Activated CD4-positive, CD25-positive, alpha-beta regulatory T cell (primary cell): Measurements from ENCODE around the gene STH.

Experiments
- DNase-seq, 4 experiments: peaks; one replicate each; lab custom pipeline; 2025; lab: John Stamatoyannopoulos, UW

The STH gene

DNA sequence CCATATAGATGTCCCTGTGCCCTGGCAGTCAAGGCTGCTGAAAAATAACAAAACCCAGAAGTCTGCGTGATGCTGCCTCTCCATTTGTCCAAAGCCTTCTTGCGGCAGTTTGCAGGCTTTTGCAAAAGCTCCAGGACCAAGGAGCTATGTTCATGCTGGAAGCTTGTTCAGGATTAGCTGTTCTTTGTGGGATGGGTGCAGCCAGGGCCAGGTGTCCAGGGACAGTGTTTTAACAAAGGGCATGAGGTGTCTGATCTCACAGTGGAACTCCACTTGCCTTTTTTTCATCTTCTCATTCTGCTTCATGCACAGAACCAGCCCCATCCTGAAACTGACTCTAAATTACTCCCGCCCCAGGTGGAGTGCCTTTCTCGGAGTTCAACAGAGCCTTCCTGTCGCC lies 31.7 kb upstream of the STH start:
- no peak for DNase-seq

DNA sequence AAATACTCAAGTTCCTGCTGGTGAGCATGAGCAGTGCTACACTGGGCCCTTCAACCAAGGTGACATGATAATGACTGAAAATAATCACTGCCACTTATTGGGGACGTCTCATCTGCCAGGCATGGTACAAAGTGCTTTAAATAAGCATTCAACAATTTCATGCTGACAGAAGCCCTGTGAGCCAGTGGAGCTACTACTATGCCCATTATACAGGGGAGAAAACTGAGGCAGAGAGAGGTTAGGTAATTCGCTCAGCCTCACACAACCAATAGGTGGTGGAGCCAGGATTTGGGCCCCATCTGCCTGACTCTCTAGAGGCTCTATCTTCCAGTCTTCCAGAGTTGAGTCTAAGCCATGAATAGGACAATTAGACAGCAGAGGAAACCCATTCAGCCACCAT lies 30.3 kb upstream of the STH start:
- no peak for DNase-seq

DNA sequence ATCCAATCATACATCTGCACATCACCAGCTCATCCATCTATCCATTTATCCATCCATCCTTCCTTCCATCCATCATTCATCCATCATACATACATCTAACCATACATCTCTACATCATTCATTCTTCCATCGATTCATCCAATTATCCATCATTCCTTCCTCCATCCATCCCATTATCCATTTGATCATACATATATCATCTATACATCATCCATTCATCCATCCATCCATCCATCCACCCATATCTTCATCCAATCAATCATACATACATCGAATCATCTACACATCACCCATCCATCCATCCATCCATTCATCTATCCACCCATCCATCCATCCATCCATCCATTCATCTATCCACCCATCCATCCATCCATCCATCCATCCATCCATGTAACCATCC lies 29.3 kb upstream of the STH start:
- no peak for DNase-seq

DNA sequence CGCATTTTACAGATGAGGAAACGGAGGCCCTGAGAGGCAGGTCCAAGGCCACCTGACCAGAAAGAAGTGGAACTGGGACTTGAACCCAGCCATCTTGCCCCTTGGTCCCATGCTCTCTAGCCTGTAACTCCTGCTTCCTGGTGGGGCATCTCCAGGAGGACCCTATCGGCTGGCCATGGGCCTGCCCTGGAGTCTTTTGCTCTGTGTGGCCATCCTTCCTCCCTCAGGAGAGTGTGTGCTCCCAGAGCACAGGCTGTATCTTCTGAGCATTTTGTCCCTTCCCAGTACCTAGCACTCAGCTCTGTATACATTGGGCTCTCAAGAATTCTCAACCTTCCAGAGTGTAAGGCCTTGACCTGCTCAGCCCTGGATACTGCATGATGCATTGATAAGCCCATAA lies 28.4 kb upstream of the STH start:
- DNase-seq = no peak

DNA sequence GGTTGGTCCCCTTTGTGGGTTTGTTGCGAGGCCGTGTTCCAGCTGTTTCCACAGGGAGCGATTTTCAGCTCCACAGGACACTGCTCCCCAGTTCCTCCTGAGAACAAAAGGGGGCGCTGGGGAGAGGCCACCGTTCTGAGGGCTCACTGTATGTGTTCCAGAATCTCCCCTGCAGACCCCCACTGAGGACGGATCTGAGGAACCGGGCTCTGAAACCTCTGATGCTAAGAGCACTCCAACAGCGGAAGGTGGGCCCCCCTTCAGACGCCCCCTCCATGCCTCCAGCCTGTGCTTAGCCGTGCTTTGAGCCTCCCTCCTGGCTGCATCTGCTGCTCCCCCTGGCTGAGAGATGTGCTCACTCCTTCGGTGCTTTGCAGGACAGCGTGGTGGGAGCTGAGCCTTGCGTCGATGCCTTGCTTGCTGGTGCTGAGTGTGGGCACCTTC lies 27.3 kb upstream of the STH start:
- no peak for DNase-seq

DNA sequence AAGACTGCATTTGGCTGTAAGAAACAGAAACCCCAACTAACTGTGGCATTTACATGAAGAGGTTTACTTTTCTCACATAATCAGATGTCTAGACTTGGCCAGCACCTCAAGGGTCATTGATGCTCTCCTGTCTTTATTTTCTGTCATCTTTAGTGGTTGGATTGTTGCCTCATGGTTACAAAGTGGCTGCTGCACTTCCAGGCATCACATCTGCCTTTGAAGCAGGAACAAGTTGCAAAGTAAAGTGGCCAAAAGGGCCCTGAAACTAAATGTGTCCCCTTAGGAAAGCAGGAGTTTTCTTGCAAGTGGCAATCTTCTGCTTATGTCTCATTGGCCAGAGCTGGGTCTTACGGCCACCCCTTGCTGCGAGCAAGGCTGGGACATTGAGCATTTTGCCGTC lies 26.5 kb upstream of the STH start:
- no peak for DNase-seq

DNA sequence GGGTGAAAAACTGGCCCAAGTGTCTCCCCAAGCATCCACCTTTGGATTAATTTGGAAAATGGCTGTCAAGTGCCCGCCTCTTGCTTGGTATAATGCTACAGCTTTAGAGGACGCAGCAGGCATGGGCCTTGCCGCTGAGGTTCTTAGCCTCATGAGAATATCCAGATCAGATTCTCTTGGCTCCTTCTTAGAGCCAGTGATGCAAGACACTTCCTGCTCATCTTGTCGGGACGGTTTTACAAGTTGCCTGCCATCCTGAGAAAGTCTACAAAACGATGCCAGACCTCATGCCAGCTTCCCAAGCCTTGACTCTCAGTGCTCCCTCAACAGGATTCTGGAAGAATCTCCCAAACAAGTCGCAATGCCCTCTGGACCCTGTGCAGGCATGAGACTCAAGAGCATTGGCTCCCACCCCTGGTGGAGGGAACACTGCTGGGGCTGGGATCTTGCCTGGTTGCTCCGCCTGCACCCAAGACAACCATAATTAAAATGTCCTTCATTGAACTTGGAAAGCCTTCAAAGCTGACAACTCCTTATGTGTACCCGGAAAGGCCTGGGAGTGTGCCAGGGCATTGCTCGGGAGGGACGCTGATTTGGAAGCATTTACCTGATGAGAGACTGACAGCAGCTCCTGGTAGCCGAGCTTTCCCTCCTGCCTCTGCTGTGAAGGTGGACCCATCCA lies 25.8 kb upstream of the STH start:
- DNase-seq = no peak

DNA sequence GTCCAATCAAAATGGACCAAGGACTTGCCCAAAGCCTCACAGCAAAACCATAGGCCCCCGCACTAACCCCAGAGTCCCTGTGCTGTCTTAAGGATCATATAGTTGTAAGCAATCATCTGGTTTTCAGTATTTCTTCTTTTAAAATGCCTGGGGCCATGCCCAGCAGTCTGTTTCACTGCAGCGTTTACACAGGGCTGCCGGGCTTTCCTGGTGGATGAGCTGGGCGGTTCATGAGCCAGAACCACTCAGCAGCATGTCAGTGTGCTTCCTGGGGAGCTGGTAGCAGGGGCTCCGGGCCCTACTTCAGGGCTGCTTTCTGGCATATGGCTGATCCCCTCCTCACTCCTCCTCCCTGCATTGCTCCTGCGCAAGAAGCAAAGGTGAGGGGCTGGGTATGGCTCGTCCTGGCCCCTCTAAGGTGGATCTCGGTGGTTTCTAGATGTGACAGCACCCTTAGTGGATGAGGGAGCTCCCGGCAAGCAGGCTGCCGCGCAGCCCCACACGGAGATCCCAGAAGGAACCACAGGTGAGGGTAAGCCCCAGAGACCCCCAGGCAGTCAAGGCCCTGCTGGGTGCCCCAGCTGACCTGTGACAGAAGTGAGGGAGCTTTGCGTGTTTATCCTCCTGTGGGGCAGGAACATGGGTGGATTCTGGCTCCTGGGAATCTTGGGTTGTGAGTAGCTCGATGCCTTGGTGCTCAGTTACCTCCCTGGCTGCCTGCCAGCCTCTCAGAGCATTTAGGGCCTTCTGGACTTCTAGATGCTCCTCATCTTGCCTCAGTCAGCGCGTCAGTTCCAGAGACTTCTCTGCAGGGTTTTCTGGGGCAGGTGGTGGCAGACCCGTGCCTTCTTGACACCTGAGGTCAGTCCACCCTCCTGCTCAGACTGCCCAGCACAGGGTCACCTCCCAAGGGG lies 24.8 kb upstream of the STH start:
- no peak for DNase-seq

DNA sequence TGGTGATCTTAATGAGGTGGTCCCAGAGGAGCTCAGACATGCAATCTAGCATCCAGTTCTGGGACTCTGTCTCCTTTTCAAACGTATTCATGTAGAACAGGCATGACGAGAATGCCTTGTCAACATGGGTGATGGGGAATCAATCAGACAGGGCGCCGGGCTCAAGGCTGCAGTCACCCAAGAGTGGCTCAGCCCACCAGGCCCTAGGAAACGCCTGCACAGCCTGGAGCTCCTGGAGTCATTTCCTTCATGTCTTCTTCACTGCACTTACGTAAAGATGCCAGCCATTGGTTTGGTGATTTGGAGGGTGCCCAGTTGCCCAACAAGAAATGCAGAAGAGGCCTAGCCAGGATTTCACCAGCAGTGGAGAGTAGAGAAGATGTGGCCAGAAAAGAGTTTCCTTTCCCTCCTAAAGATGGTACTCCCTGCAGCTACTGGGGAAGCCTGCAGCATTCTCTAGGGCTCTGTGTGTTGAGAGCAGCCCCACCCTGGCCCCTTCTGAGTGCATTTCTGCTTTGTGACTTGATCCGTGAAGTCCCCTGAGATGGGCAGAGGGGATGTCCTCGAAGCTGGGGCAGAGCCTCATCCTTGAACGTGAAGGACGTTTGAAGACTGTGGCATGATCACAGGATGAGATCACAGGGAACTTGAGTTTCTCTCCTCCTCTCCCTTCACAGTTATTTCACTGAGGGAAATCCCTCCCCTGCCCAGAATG lies 24.0 kb upstream of the STH start:
- no peak for DNase-seq

DNA sequence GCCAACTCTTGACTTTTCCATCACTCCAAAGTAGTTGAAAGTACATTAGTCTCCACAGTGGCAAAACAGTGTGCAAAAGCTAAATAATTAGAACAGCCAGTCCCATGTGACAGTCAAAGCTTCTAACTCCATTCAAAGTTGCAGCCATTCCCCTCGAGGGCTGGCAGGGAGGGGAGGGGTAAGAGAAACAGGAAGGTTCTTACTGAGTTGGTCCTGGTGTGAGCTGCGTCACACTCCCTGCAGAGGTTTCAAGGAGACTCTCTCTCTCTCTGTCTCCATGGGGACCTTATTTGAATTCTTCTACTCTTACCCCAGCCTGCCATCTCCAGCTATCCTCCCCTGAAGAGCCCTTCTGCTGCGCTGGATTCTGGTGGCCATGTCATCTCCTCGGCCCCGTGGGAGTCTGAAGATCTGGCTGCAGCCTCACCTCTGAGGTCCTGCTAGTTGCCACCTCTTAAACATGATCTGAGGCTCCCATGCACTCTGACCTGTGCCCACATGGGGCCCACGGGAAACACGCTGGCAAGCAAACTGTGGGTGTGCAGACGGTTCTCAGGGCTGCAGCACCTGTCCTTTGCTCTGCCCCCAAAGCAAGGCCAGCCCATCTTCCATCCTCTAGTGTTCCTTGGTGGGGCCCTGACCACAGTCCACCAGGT lies 23.3 kb upstream of the STH start:
- DNase-seq = no peak

DNA sequence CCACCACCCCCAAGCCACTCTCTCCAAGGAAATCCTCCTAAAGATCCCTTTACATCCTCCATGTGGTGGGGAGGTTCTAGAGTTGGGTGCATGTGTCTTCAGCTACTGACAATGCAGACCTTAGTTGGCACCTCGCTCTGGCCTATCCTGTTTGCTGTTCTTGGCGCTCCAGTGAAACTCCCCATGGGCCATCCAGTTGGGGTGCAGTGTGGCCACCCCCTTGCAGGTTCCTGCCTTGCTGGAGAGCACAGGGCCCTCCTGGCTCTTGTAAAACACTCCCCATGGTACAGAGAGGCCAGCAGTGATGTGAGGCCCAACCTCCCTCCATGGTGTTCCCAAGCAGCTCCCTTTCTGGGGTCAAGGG lies 22.7 kb upstream of the STH start:
- DNase-seq = no peak

DNA sequence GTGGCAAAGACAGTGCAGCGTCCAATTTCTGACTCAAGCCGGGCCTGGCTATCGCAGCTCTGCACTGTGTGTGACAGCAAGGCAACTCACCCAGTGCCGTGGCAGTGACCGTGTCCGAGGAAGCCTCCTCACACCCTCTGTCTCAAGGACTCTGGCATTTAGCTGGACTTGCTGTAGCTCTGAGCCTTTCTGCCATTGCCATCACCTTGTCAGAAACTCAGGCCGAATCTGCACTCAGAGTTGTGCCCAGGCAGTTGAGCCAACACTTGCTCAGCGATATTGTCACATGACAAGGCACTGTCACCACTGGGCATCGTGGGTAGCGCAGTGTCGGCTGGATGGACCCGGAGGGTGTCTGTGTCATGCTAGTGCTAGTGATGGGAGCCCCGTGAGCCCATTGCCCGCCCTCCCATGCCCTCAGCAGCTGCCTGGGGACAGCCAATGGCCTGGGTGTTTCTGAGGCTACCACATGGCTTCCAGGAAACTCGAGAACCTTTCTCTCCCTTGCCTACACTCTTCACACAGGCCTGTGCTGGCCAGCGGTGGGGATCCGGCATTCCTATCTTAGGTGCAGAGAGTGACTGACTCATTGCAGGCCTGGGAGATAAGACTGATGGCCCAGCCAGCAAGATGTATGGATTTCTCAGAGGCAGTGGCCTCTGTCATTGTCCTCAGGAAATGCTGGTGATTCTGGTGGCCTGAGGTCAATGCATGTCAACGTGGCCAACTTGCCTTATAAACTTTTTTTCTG lies 22.1 kb upstream of the STH start:
- no peak for DNase-seq

DNA sequence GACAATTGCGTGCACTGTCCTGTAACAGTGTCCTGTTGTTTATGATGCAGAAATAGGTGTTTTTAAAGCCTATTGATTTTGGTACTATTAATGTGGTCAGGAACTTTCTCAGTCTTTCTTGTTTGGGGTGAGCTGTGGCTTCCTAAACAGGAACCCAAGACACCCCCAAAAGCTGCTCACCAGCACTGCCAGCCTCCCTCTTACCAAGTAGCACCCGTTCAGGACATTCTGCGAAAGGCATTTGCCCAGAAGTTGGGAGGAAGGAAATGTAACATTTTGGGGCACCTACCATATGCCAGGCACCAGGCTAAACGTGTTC lies 21.6 kb upstream of the STH start:
- no peak for DNase-seq

DNA sequence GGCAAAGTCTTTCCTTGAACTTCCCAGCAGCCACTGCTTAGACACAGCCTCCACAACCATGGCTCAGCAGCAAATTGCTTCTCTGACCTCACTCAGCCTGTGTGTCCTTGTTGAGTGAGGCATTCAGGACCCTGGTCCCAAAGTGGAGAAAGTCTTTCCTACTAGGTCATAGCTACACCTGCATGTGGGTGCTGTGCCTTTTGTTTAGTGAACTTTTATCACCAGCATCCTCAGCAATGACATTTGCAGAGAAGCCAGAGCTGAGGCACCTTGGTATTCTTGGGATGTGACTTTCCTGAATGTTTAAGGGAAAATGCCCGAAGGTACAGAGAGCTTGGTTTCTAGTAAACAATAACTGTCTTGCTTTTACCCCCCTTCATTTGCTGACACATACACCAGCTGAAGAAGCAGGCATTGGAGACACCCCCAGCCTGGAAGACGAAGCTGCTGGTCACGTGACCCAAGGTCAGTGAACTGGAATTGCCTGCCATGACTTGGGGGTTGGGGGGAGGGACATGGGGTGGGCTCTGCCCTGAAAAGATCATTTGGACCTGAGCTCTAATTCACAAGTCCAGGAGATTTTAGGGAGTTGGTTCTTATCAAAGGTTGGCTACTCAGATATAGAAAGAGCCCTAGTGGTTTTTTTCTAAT lies 20.9 kb upstream of the STH start:
- DNase-seq = no peak

DNA sequence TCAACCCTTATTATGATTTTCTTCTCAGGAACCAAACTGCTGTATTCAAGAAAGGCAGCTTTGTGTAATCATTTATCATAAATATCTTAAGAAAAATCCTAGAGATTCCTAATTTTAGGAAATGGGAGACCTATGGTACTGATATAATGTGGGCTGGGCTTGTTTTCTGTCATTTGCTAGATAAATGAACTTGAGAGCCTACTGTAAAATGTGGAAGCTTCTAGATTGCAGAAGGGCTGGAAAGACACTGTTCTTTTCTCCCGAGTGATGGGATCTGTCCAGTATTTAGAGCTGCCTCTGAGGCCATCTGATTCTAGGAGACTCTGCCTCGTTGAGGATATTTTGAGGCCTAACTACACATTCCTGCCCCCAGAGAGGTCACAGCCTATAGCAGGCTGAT lies 19.9 kb upstream of the STH start:
- DNase-seq = no peak

DNA sequence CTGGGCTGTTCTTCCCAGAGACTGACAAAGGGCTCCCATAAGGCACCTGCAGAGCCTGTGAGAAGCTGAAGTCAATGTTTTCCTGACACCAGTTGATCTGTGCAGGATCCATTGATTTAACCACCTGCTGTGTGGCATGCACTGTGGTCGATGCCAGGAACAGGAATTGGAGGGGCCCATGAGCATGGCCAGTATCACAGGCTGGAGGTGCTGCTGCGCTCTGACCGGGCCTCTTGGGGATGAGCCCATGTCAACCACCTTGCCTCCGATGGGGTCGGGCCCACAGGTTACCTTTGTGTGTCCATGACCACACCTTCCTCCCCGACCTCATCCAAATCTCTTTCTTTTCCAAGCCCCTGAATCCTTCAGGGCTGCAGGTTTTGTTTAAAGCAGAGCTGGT lies 18.2 kb upstream of the STH start:
- DNase-seq = no peak

DNA sequence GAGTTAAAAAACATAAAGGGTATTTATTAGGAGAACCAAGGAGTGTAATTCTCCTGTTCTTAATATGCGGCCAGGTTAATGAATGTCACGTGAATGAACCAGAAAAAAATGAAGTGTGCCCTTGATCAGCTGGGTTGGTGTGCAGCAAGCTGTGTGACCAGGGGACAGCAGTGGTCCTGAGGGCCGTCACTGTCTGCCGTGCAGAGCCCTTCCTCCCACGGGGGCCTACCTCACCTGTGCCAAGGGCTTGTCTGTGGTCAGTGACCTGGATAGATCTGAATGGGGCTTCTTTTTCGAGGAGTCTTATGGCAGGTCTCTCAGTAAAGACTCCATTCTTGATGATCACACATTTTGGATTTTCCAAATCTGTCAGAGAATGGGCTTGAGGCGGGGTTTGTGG lies 17.7 kb upstream of the STH start:
- DNase-seq = no peak

DNA sequence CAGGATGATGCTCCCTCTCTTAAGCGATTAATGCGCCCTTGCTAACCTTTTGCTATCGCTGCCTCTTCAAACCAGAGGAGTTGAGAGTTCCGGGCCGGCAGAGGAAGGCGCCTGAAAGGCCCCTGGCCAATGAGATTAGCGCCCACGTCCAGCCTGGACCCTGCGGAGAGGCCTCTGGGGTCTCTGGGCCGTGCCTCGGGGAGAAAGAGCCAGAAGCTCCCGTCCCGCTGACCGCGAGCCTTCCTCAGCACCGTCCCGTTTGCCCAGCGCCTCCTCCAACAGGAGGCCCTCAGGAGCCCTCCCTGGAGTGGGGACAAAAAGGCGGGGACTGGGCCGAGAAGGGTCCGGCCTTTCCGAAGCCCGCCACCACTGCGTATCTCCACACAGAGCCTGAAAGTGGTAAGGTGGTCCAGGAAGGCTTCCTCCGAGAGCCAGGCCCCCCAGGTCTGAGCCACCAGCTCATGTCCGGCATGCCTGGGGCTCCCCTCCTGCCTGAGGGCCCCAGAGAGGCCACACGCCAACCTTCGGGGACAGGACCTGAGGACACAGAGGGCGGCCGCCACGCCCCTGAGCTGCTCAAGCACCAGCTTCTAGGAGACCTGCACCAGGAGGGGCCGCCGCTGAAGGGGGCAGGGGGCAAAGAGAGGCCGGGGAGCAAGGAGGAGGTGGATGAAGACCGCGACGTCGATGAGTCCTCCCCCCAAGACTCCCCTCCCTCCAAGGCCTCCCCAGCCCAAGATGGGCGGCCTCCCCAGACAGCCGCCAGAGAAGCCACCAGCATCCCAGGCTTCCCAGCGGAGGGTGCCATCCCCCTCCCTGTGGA lies 16.0 kb upstream of the STH start:
- no peak for DNase-seq

DNA sequence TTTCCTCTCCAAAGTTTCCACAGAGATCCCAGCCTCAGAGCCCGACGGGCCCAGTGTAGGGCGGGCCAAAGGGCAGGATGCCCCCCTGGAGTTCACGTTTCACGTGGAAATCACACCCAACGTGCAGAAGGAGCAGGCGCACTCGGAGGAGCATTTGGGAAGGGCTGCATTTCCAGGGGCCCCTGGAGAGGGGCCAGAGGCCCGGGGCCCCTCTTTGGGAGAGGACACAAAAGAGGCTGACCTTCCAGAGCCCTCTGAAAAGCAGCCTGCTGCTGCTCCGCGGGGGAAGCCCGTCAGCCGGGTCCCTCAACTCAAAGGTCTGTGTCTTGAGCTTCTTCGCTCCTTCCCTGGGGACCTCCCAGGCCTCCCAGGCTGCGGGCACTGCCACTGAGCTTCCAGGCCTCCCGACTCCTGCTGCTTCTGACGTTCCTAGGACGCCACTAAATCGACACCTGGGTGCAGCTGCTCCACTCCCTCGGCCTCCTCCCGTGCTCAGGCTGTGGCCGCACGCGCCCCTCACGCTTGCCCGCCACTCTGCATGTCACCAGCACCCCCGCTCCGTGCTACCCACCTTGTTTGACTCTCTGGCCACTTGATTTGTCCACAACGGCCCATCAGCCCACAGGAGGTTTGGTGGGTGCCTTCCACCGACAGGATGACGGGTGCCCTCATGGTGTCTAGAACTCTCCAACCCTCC lies 15.3 kb upstream of the STH start:
- no peak for DNase-seq

DNA sequence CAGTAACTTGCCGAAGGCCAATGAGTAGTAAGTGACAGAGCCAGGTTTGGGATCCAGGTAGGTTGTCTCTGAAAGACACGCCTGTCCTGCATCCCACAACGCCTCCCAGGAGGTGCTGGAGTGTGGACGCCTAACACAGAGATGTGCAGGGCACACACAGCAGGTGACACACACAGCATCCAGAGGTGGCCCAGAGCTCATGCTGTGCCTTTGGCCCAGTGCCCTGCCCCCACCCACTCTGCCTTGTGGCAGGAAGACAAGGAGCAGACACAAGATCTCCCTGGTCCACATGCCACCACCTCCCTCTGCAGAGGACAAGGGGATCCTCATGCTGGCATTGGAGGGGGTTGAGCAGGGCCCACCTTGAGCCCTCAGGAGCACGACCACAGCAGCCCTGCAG lies 14.7 kb upstream of the STH start:
- DNase-seq = no peak
